ENCODE data around the gene SSPN. TPM values are rescaled to one million over a fixed set of nuclear protein-coding genes. Genes with fewer than 3 reads are reported as not detected.
A peak's percentile ranks its signal among the peaks of the same experiment; 100 is the strongest.

SSPN gene
- total RNA-seq, 1 donor from 2014 or later, result 42.9 TPM

- Mint-ChIP-seq H3K36me3 (ENCODE audit: low read depth) (no peaks in the 10 kb centered on the region), H3K27me3 (ENCODE audit: low read depth) (no peaks in the 10 kb centered on the region), H3K9me3 (ENCODE audit: low read depth) (no peaks in the 10 kb centered on the region), H3K27ac (ENCODE audit: unreplicated experiment) (no peak overlapping the region), H3K4me3 (ENCODE audit: unreplicated experiment) (no peak overlapping the region), H3K4me1 (ENCODE audit: low read depth) (peaks cover 3% of the 10 kb centered on the region)
- no peak for TF ChIP-seq CTCF (IDR thresholded peaks at IDR 0.05)
- no peak for DNase-seq (ENCODE audit: low spot score)
Observed at GRCh38 chr12:26204612-26205289, 9.4 kb downstream of the SSPN start.

- TF ChIP-seq CTCF (IDR thresholded peaks at IDR 0.05), result no peak
- no peak overlapping the region for H3K4me3 Mint-ChIP-seq (ENCODE audit: unreplicated experiment)
- H3K36me3 Mint-ChIP-seq (ENCODE audit: low read depth), result no peaks in the 10 kb centered on the region
- H3K27ac Mint-ChIP-seq (ENCODE audit: unreplicated experiment), result no peak overlapping the region
- no peaks in the 10 kb centered on the region for H3K9me3 Mint-ChIP-seq (ENCODE audit: low read depth)
- peaks cover 3% of the 10 kb centered on the region for H3K4me1 Mint-ChIP-seq (ENCODE audit: low read depth)
- no peak for DNase-seq (ENCODE audit: low spot score)
- H3K27me3 Mint-ChIP-seq (ENCODE audit: low read depth), result no peaks in the 10 kb centered on the region
Observed at GRCh38 chr12:26205298-26205697, 9.9 kb downstream of the SSPN start.

- TF ChIP-seq CTCF (IDR thresholded peaks at IDR 0.05), result no peak
- Mint-ChIP-seq H3K27ac (ENCODE audit: unreplicated experiment) (no peak overlapping the region), H3K4me3 (ENCODE audit: unreplicated experiment) (no peak overlapping the region), H3K36me3 (ENCODE audit: low read depth) (no peaks in the 10 kb centered on the region), H3K4me1 (ENCODE audit: low read depth) (peaks cover 3% of the 10 kb centered on the region), H3K27me3 (ENCODE audit: low read depth) (no peaks in the 10 kb centered on the region), H3K9me3 (ENCODE audit: low read depth) (no peaks in the 10 kb centered on the region)
- DNase-seq (ENCODE audit: low spot score), result no peak
Observed at GRCh38 chr12:26205941-26206340, 10.6 kb downstream of the SSPN start.

GRCh38 chr12:26211331-26211730, 16.0 kb downstream of the SSPN start:
- Mint-ChIP-seq H3K9me3 (ENCODE audit: low read depth) (peaks cover 4% of the 10 kb centered on the region), H3K4me3 (ENCODE audit: unreplicated experiment) (no peak overlapping the region), H3K36me3 (ENCODE audit: low read depth) (no peaks in the 10 kb centered on the region), H3K27me3 (ENCODE audit: low read depth) (no peaks in the 10 kb centered on the region), H3K27ac (ENCODE audit: unreplicated experiment) (no peak overlapping the region), H3K4me1 (ENCODE audit: low read depth) (peaks cover 27% of the 10 kb centered on the region)
- TF ChIP-seq CTCF (IDR thresholded peaks at IDR 0.05), result no peak
- DNase-seq (ENCODE audit: low spot score), result no peak

- Mint-ChIP-seq H3K36me3 (ENCODE audit: low read depth) (no peaks in the 10 kb centered on the region), H3K27me3 (ENCODE audit: low read depth) (no peaks in the 10 kb centered on the region), H3K4me3 (ENCODE audit: unreplicated experiment) (no peak overlapping the region), H3K27ac (ENCODE audit: unreplicated experiment) (peak overlapping the region; percentile 43), H3K4me1 (ENCODE audit: low read depth) (peaks cover 27% of the 10 kb centered on the region), H3K9me3 (ENCODE audit: low read depth) (peaks cover 4% of the 10 kb centered on the region)
- no peak for DNase-seq (ENCODE audit: low spot score)
- TF ChIP-seq CTCF (IDR thresholded peaks at IDR 0.05), result no peak
Observed at GRCh38 chr12:26212396-26212795, 17.0 kb downstream of the SSPN start.
